Thyroid gland (tissue), 4 donors: ENCODE measurements around the gene NBPF6. TPM values are rescaled to one million over a fixed set of nuclear protein-coding genes. Genes with fewer than 3 reads are reported as not detected.

Experiments
- DNase-seq, 2 donors: peaks; one replicate each; pipeline ENCODE4 v3.0.0-alpha.2; 2019
- H3K27ac ChIP-seq, 3 donors: fragments of 200-600 bp; sonication (generic); 1 replicate in 2 of 3; 2 replicates in 1 of 3; pipeline ENCODE4 v1.5.1; 2016 to 2019; ENCODE audit warnings: mild to moderate bottlenecking in 1 of 3, moderate library complexity in 1 of 3
- H3K27me3 ChIP-seq: fragments of 200-600 bp; sonication (generic); one replicate; pipeline ENCODE4 v1.5.1; 2019
- H3K36me3 ChIP-seq, 2 donors: fragments of 200-600 bp; sonication (generic); one replicate each; pipeline ENCODE4 v1.5.1; 2016 to 2019
- H3K4me1 ChIP-seq, 2 donors: fragments of 200-600 bp; sonication (generic); one replicate each; pipeline ENCODE4 v1.5.1; 2017 to 2019
- H3K4me3 ChIP-seq, 3 donors: fragments of 200-600 bp; sonication (generic); replicated peaks in 1 of 3; 1 replicate in 2 of 3; 2 replicates in 1 of 3; pipeline ENCODE4 v1.5.1; 2016; ENCODE audit warnings: mild to moderate bottlenecking in 1 of 3
- H3K9me3 ChIP-seq: fragments of 200-600 bp; sonication (generic); one replicate; pipeline ENCODE4 v1.5.1; 2017
- POLR2A ChIP-seq, 2 donors: fragments of 450-650 bp; IDR thresholded peaks; one replicate each; pipeline ENCODE4 v1.6.1; 2017; ENCODE audit warnings: antibody characterized with exemption in 2 of 2, mild to moderate bottlenecking in 2 of 2, moderate library complexity in 1 of 2
- WGBS, 2 donors: methylation state at CpG; one replicate each; pipeline ENCODE4 v1.1.5; 2017; 5-methylcytosine and 5-hydroxymethylcytosine counted together
- intact Hi-C: fragments of 100-400 bp; cut with DNase I; formaldehyde crosslinking; loops from one replicate; pipeline ENCODE4 v1.15.1; 2023
- total RNA-seq, 4 donors: library from RNA; depleted of rRNA; stranded (reverse); fragments of >200 nt; gene quantifications; one replicate each; pipeline ENCODE4 v1.2.3, GENCODE V29; 2016
- TF ChIP-seq, protein P1 (sequence below), 6 experiments: fragments of 200-600 bp in 3 of 6; fragments of 450-650 bp in 3 of 6; sonication (generic) in 3 of 6; IDR thresholded peaks; one replicate each; pipeline ENCODE4 v1.5.1; 2016 to 2019; ENCODE audit warnings: antibody characterized with exemption in 6 of 6, mild to moderate bottlenecking in 2 of 6, inconsistent platforms in 1 of 6, moderate library complexity in 1 of 6

NBPF6 gene
- total RNA-seq, 4 donors from 2014 or later: not detected

DNA sequence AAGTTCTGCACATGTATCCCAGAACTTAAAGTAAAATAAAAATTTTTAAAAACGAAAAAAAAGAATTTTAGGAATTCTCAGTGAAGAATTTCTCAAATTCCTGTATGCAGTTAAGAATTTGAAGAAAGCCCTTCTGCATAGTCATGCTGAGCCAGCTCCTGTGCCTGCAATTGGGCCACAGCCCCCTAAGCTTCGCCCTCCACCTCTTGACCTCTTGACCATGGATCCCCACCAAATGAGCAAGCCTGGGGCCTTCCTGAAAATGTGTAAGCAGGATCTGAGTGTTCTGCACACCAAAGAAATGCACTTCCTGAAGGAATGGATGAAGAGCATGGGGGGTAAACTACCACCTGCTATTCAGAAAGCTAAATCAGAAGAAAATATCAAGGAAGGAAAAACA is 52.0 kb downstream of the NBPF6 start:
- Histone ChIP-seq H3K4me3 (no peak overlapping the region), H3K27ac (no peak overlapping the region), H3K27me3 (no peaks in the 10 kb centered on the region), H3K4me1 (no peaks in the 10 kb centered on the region), H3K36me3 (no peaks in the 10 kb centered on the region), H3K9me3 (no peaks in the 10 kb centered on the region)
- intact Hi-C loops: no loop called here
- no peak for TF ChIP-seq POLR2A (IDR thresholded peaks at IDR 0.05)
- TF ChIP-seq, protein P1, sequence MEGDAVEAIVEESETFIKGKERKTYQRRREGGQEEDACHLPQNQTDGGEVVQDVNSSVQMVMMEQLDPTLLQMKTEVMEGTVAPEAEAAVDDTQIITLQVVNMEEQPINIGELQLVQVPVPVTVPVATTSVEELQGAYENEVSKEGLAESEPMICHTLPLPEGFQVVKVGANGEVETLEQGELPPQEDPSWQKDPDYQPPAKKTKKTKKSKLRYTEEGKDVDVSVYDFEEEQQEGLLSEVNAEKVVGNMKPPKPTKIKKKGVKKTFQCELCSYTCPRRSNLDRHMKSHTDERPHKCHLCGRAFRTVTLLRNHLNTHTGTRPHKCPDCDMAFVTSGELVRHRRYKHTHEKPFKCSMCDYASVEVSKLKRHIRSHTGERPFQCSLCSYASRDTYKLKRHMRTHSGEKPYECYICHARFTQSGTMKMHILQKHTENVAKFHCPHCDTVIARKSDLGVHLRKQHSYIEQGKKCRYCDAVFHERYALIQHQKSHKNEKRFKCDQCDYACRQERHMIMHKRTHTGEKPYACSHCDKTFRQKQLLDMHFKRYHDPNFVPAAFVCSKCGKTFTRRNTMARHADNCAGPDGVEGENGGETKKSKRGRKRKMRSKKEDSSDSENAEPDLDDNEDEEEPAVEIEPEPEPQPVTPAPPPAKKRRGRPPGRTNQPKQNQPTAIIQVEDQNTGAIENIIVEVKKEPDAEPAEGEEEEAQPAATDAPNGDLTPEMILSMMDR (IDR thresholded peaks at IDR 0.05): no peak
- DNase-seq: no peak
- WGBS, 2 donors: 75 to 83% methylated on average over 2 of the region's 2 CpGs

DNA sequence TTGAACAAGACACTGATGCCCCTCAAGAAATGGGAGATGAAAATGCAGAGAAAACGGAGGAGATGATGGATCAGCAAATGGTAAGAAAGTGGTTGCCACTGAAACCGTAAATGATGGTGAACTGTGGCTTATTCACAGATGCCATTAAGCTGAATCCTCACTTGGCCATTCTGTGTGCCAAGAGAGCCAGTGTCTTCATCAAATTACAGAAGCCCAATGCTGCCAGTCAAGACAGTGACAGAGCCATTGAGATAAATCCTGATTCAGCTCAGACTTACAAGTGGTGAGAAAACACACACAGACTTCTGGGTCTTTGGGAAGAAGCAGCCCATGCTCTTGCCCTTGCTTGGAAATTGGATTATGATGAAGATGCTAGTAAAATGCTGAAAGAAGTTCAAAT is 52.5 kb downstream of the NBPF6 start:
- H3K36me3 ChIP-seq: no peaks in the 10 kb centered on the region
- H3K9me3 ChIP-seq: no peaks in the 10 kb centered on the region
- intact Hi-C loops: no loop called here
- H3K27ac ChIP-seq: no peak overlapping the region
- no peaks in the 10 kb centered on the region for H3K27me3 ChIP-seq
- no peak for DNase-seq
- H3K4me3 ChIP-seq: no peak overlapping the region
- no peak for TF ChIP-seq POLR2A (IDR thresholded peaks at IDR 0.05)
- TF ChIP-seq, protein P1 (IDR thresholded peaks at IDR 0.05): no peak
- no peaks in the 10 kb centered on the region for H3K4me1 ChIP-seq
- 84 to 89% methylated on average over 2 of the region's 2 CpGs for WGBS, 2 donors

DNA sequence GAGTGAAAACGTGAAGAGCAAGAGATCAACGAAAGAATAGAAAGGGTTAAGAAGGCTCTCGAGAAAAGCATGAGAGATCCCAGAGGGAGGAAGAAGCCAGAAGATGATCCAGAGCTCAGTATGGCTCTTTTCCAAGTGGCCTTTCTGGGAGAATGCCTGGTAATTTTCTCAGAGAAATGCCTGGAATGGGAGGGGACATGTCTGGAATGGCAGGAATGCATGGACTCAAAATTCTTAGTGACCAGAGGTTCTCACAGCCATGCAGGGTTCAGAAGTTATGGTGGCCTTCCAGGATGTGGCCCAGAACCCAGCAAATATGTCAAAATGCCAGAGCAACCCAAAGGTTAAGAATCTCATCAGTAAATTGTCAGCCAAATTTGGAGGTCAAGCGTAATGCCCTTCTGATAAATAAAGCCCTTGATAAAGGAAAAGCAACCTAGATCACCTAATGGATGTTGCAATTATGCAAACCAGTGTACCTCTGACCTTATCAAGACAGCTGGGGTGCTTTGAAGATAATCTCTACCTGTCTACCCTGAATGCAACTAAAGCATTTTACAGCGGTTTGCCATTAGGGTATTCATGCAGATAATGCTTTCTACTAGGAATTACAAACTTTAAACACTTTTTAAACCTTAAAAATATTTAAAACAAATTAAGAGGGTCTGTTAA is 53.1 kb downstream of the NBPF6 start:
- TF ChIP-seq, protein P1 (IDR thresholded peaks at IDR 0.05): no peak
- no peak for TF ChIP-seq POLR2A (IDR thresholded peaks at IDR 0.05)
- Histone ChIP-seq H3K9me3 (no peaks in the 10 kb centered on the region), H3K27me3 (no peaks in the 10 kb centered on the region), H3K36me3 (no peaks in the 10 kb centered on the region), H3K4me1 (no peaks in the 10 kb centered on the region), H3K27ac (no peak overlapping the region), H3K4me3 (no peak overlapping the region)
- intact Hi-C loops: no loop called here
- WGBS, 2 donors: 62 to 67% methylated on average over 5 of the region's 5 CpGs
- DNase-seq: no peak

DNA sequence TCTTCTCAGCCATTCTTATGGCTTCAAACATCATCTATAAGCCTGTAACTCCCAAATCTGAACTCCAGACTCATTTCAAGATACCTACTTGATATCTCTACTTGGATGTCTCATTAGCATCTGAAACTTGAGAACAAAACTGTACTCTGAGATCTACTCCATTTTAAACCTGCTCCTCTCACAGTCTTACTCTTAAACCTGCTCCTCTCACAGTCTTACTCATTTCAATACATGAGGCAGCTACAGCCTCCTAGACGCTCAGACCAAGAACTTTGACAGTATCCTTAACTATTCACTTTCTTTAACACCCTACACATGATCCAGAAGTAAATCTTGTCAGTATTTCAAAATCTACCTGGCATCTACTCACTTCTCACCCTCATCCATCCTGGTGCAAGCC is 54.3 kb downstream of the NBPF6 start:
- H3K27ac ChIP-seq: no peak overlapping the region
- WGBS, 2 donors: 82 to 83% methylated on average over 1 of the region's 1 CpG

DNA sequence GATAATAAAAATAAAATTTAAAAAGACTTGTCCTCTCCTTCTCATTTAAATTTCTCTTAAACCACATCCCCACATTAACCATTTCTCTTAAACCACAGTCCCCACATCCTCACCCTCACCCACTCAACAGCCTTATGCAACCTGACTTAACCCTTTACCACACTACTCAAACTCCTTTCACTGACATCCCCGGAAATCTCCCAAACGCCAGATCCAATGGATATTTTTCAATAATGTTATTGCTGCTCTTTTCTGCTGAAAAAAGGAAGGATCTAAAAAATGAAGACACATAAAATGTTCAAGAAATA is 55.6 kb downstream of the NBPF6 start:
- TF ChIP-seq, protein P1 (IDR thresholded peaks at IDR 0.05): no peak
- TF ChIP-seq POLR2A (IDR thresholded peaks at IDR 0.05): no peak
- Histone ChIP-seq H3K27me3 (no peaks in the 10 kb centered on the region), H3K27ac (no peak overlapping the region), H3K36me3 (no peaks in the 10 kb centered on the region), H3K4me3 (no peak overlapping the region), H3K9me3 (no peaks in the 10 kb centered on the region), H3K4me1 (no peaks in the 10 kb centered on the region)
- DNase-seq: no peak
- WGBS, 2 donors: 81 to 85% methylated on average over 2 of the region's 2 CpGs
- intact Hi-C loops: no loop called here

More for the DNA sequence above, 54.3 kb downstream of the NBPF6 start:
- no peak overlapping the region for H3K4me3 ChIP-seq
- H3K36me3 ChIP-seq: no peaks in the 10 kb centered on the region
- no peaks in the 10 kb centered on the region for H3K4me1 ChIP-seq
- TF ChIP-seq, protein P1 (IDR thresholded peaks at IDR 0.05): no peak
- no peak for TF ChIP-seq POLR2A (IDR thresholded peaks at IDR 0.05)
- intact Hi-C loops: no loop called here
- H3K9me3 ChIP-seq: no peaks in the 10 kb centered on the region
- DNase-seq: no peak
- no peaks in the 10 kb centered on the region for H3K27me3 ChIP-seq
